GM12872 (cell line): ENCODE measurements around the gene CCDC136.

Experiments
- CTCF ChIP-seq: IDR thresholded peaks from 3 replicates; pipeline ENCODE4 v1.5.1; 2011; ENCODE audit warnings: low read depth, mild to moderate bottlenecking, low read length, moderate library complexity; ENCODE audit not compliant: insufficient read depth

CCDC136 gene

GRCh38 chr7:128791121-128791971 lies at the start of gene CCDC136:
Gene CCDC136, plus strand, starts transcription at chr7:128791968. Its CDS starts 444 bp downstream, at chr7:128792412.
- no peak for TF ChIP-seq CTCF

GRCh38 chr7:128742206-128742605 lies 49.6 kb upstream of the CCDC136 start:
- TF ChIP-seq CTCF: no peak

GRCh38 chr7:128743112-128743772 lies 48.5 kb upstream of the CCDC136 start:
- no peak for TF ChIP-seq CTCF

- no peak for TF ChIP-seq CTCF
These were observed 47.3 kb upstream of the CCDC136 start for GRCh38 chr7:128744366-128744905.

GRCh38 chr7:128745706-128746105 lies 46.1 kb upstream of the CCDC136 start:
- TF ChIP-seq CTCF: no peak

GRCh38 chr7:128747327-128748079 lies 44.3 kb upstream of the CCDC136 start:
- no peak for TF ChIP-seq CTCF

- no peak for TF ChIP-seq CTCF
These were observed 39.5 kb upstream of the CCDC136 start for GRCh38 chr7:128752251-128752650.
